Stimulated activated CD4-positive, alpha-beta T cell treated with anti-CD3 and anti-CD28 coated beads, TNF-alpha, amount 100 ng/mL, for 1 hour (primary cell): ENCODE measurements around the gene ADAMTS13.
A peak's percentile ranks its signal among the peaks of the same experiment; 100 is the strongest.

Experiments
- DNase-seq, 3 donors: peaks; one replicate each; pipeline ENCODE4 v3.0.0-alpha.2; 2020; ENCODE audit warnings: low read depth in 3 of 3, low spot score in 1 of 3

Gene ADAMTS13

GRCh38 chr9:133452562-133452961, 30.4 kb downstream of the ADAMTS13 start:
- DNase-seq: no peak

DNA sequence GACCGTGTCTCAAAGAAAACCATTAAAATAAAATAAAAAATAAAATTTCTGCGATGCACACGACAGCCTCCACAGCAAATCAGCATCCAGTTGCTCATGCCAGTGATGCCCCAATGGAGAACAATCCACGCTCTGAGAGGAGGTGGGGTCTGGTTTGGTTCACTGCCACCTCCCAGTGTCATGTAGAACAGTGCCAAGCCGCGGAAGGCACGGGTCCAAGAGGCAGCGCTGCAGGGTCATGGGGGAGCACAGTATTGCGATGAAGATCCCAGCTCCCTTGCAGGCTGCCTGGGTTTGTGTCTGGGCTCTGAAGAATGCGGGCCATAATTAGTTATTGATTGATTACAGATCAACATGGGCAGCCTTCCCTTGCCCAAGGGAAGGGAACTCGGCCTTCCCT, 31.5 kb downstream of the ADAMTS13 start:
- DNase-seq: no peak

GRCh38 chr9:133454325-133454724, 32.2 kb downstream of the ADAMTS13 start:
- DNase-seq: no peak

GRCh38 chr9:133454943-133455673, 32.9 kb downstream of the ADAMTS13 start:
- no peak for DNase-seq

DNA sequence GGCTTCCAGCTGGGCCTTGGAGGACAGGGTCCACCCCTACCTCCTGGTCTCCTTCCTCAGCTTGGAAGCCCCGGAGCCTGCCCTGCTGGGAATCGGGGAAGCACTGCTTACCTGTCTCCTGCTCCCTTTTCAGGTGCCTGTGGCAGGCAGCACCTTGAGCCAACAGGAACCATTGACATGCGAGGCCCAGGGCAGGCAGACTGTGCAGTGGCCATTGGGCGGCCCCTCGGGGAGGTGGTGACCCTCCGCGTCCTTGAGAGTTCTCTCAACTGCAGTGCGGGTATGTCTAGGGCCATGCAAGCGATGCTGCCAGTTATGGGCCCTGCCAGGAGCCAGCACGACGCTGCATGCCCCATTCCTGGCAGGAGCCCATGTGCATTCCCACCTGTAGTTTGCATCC, 33.8 kb downstream of the ADAMTS13 start:
- DNase-seq: no peak

- DNase-seq: no peak
These were observed 34.2 kb downstream of the ADAMTS13 start for GRCh38 chr9:133456409-133456808.

DNA sequence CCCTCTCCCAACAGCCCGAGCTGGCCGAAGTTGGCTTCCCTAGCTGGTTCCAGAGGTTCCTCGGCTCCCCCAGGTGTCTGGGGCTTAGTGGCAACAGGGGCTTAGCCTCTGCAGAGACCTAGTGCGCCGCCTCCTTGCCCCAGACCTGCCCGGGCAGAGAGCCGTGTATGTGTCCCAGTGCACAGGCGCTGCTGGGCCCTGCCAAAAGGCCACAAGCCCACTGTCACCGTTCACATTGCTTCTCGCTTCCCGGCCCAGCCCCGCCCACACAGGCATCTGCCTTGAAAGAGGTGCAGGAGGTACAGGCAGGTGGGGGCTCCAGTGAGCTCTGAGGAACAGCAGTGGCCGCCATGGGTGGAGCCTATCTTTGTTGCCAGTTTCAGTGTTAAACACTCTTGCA, 35.1 kb downstream of the ADAMTS13 start:
- no peak for DNase-seq

- no peak for DNase-seq
These were observed 35.6 kb downstream of the ADAMTS13 start for GRCh38 chr9:133457748-133458147.

- DNase-seq: no peak
These were observed 36.6 kb downstream of the ADAMTS13 start for GRCh38 chr9:133458643-133459312.

DNA sequence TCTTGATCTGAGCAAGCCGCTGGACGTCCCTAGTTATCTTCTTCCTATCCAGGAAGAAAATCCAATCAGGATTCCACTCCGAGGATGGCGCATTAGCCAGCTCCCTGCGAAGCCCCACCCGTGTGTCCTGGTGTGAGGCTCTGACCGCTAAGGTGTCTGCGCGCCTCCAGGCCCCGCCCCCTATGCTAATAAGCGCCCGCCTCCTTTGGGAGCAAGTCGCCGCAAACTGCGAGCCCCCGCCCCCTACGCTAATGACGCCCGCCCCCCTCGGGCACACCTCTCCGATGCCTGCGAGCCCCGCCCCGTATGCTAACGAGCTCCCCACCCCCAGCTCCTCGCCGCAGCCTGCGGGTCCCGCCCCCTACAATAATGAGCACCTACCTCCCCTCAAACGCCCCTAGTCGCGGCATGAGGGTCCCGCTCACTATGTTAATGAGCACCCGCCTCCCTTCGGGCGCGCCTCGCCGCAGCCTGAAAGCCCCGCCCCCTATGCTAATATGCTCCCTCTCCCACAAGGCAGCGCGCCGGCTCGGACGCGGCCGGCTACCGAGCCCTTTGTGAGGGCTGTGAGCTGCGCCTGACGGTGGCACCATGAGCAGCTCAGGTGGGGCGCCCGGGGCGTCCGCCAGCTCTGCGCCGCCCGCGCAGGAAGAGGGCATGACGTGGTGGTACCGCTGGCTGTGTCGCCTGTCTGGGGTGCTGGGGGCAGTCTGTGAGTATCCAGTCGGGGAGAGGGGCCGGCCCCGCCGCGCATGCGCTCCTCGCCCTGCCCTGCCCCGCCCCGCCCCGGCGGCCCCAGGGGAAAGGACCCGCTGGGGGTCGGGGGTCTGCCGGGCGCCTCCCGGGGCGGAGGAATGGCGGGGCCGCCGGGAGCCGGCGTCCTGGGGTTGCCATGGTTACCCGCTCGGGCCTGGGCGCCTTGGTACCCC, 37.6 kb downstream of the ADAMTS13 start, which contains the start of gene CACFD1:
Gene CACFD1, plus strand, starts transcription at position 503 of the 929 bp plus-strand sequence. Its CDS starts 89 bp downstream, at position 592.
- DNase-seq: peak; percentile 79 to 88 (median 81)

- no peak for DNase-seq
These were observed 38.4 kb downstream of the ADAMTS13 start for GRCh38 chr9:133460405-133461175.

DNA sequence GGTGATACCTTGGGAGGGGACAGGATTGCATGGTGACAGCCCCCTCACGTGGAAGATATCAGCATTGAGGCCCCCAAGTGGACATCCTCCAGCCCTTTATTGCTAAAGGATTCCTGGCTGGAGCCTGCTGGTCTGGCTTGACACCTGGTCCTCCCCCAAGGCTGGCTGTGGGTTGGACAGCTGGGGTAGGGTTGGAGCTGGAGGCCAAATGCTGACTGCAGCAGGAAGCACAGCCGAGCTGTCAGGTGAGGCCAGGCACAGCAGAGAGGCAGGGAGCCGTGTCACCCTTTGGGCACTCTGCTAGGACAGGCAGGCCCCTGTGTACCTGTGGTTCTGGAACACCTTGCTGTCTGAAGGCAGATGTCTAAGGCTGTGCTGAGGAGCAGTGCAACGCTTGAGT, 39.8 kb downstream of the ADAMTS13 start:
- DNase-seq: no peak

- no peak for DNase-seq
These were observed 41.2 kb downstream of the ADAMTS13 start for GRCh38 chr9:133463234-133463863.

DNA sequence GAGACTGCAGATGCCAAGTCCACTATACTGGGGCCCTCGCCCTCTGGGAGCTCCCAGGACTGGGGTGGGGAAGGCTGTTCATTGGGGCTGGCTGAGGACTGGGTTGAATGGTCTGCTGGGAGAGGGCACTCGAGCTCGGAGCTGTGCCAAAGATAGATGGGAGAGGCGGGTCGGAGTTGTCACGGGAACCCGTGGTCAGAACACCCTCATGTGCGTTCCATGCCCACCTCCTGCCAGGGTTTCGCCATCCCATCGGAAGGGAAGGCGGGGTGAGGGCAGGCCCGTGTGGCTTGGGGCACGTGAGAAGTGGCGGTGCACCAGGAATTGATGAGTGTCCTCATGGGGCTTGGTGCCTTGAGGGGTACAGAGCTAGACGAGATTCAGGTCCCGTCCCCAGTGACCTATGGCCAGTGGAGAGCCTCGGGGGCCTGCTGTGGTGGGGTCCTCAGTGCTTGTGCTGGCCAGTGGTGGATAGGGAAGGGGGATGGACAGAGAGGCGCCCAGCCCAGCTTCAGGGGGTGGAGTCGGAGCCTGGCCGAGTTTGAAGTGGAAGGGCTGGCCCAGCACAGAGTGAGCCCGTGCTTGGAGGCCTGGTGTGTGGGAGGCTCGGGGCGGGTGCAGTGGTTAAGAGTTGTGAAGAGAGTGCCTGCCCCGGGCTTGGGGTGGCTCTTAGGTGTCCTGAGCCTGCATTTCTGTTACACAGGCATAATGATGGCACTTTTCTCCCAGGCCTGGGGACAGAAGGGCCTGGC, 41.9 kb downstream of the ADAMTS13 start:
- no peak for DNase-seq

- no peak for DNase-seq
These were observed 42.5 kb downstream of the ADAMTS13 start for GRCh38 chr9:133464638-133465037.

DNA sequence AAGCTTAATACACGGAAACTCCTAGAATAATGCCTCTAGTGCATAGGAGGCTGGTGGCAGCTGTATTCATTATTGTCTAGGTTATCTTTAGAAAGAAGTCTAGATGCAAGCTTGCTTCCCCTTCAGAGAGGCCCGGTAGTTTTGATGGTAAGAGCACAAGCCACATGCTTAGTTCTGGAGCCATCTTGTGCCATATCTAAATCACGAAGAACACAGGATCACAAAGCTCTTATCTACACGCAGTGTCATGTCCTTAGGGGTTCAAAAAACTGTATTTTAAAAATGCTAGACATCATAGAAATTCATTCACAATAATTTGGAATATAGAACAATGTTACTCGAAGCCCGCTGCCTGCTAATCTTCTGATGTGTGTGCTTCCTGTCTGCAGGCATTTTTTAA, 43.8 kb downstream of the ADAMTS13 start:
- DNase-seq: no peak

GRCh38 chr9:133467101-133467500, 44.9 kb downstream of the ADAMTS13 start:
- DNase-seq: no peak

- DNase-seq: no peak
These were observed 46.2 kb downstream of the ADAMTS13 start for GRCh38 chr9:133468374-133468773.

- no peak for DNase-seq
These were observed 46.7 kb downstream of the ADAMTS13 start for GRCh38 chr9:133468777-133469421.
